WTC11 (cell line): Measurements from ENCODE around the gene PDIK1L. TPM values are rescaled to one million over a fixed set of nuclear protein-coding genes. Genes with fewer than 3 reads are reported as not detected.

Source experiments
- ATAC-seq: fragments of 200-7000 bp; cut with Tn5 transposase; 2 replicates; pipeline ENCODE4 v1.10.0; 2021; ENCODE audit warnings: mild to moderate bottlenecking, moderate library complexity
- CTCF ChIA-PET: fragments of 300-600 bp; sonication (Branson Sonifier 250); formaldehyde crosslinking; loops from one replicate; lab custom pipeline; 2021; ENCODE audit warnings: antibody characterized with exemption; lab: Charles Lee
- POLR2A ChIA-PET: fragments of 350-600 bp; sonication (Branson Sonifier 250); formaldehyde crosslinking; loops from one replicate; lab custom pipeline; 2021; ENCODE audit warnings: antibody characterized with exemption; lab: Charles Lee
- DNase-seq: peaks from one replicate; pipeline ENCODE4 v3.0.0; 2021; ENCODE audit warnings: low spot score
- H3K27ac Mint-ChIP-seq: 2 replicates; pipeline ENCODE4 v1.8.0; 2021; ENCODE audit warnings: mixed read lengths
- H3K27me3 Mint-ChIP-seq: 2 replicates; pipeline ENCODE4 v1.8.0; 2021; ENCODE audit warnings: low read depth, mild to moderate bottlenecking, moderate library complexity, mixed read lengths
- H3K36me3 Mint-ChIP-seq: 2 replicates; pipeline ENCODE4 v1.8.0; 2021; ENCODE audit warnings: mixed read lengths
- H3K4me1 Mint-ChIP-seq: 2 replicates; pipeline ENCODE4 v1.8.0; 2022; ENCODE audit warnings: mixed read lengths
- H3K4me3 Mint-ChIP-seq: 2 replicates; pipeline ENCODE4 v1.8.0; 2021; ENCODE audit warnings: mild to moderate bottlenecking, moderate library complexity, mixed read lengths
- H3K9me3 Mint-ChIP-seq: 2 replicates; pipeline ENCODE4 v1.8.0; 2021; ENCODE audit warnings: mixed read lengths
- AR ChIP-seq: fragments of 250-450 bp; sonication (Bioruptor Pico); IDR thresholded peaks from 2 replicates; pipeline ENCODE4 v1.9.0; 2021; ENCODE audit warnings: mild to moderate bottlenecking
- ARID4B ChIP-seq: sonication (generic); formaldehyde crosslinking; IDR thresholded peaks from 2 replicates; pipeline ENCODE4 v1.8.0; 2023; ENCODE audit warnings: missing genetic modification reagents, mild to moderate bottlenecking, borderline replicate concordance
- ATF1 ChIP-seq: sonication (generic); formaldehyde crosslinking; IDR thresholded peaks from 2 replicates; pipeline ENCODE4 v1.8.1; 2023; ENCODE audit warnings: mild to moderate bottlenecking, moderate library complexity, missing genetic modification reagents
- ATF2 ChIP-seq: sonication (generic); formaldehyde crosslinking; IDR thresholded peaks from 2 replicates; pipeline ENCODE4 v1.8.1; 2022; ENCODE audit warnings: low read depth, missing genetic modification reagents, borderline replicate concordance
- ATF6 ChIP-seq: sonication (generic); formaldehyde crosslinking; IDR thresholded peaks from 2 replicates; pipeline ENCODE4 v1.8.1; 2023; ENCODE audit warnings: mild to moderate bottlenecking, missing genetic modification reagents
- CBFB ChIP-seq: sonication (generic); formaldehyde crosslinking; IDR thresholded peaks from 2 replicates; pipeline ENCODE4 v1.8.1; 2022; ENCODE audit warnings: mild to moderate bottlenecking, low read depth, missing genetic modification reagents
- E2F4 ChIP-seq: sonication (generic); formaldehyde crosslinking; IDR thresholded peaks from 2 replicates; pipeline ENCODE4 v1.8.1; 2022; ENCODE audit warnings: low read depth, mild to moderate bottlenecking, moderate library complexity, missing genetic modification reagents, borderline replicate concordance
- FOXJ3 ChIP-seq: sonication (generic); formaldehyde crosslinking; IDR thresholded peaks from 2 replicates; pipeline ENCODE4 v1.9.0; 2021; ENCODE audit warnings: missing genetic modification reagents, mild to moderate bottlenecking, borderline replicate concordance
- FOXP4 ChIP-seq: sonication (generic); formaldehyde crosslinking; IDR thresholded peaks from 2 replicates; pipeline ENCODE4 v1.8.0; 2022; ENCODE audit warnings: mild to moderate bottlenecking, missing genetic modification reagents
- GABPB1 ChIP-seq: sonication (generic); formaldehyde crosslinking; IDR thresholded peaks from 2 replicates; pipeline ENCODE4 v1.8.1; 2023; ENCODE audit warnings: mild to moderate bottlenecking, missing genetic modification reagents
- TCF7 ChIP-seq: sonication (generic); formaldehyde crosslinking; IDR thresholded peaks from 2 replicates; pipeline ENCODE4 v1.8.0; 2022; ENCODE audit warnings: mild to moderate bottlenecking, low read depth, missing genetic modification reagents, moderate library complexity
- USF2 ChIP-seq: sonication (generic); formaldehyde crosslinking; IDR thresholded peaks from 2 replicates; pipeline ENCODE4 v1.8.1; 2023; ENCODE audit warnings: mild to moderate bottlenecking, missing genetic modification reagents, moderate library complexity
- ZMAT4 ChIP-seq: fragments of 250-450 bp; sonication (Bioruptor Pico); IDR thresholded peaks from 2 replicates; pipeline ENCODE4 v1.9.0; 2021; ENCODE audit warnings: mild to moderate bottlenecking
- ZNF219 ChIP-seq: sonication (generic); formaldehyde crosslinking; IDR thresholded peaks from 2 replicates; pipeline ENCODE4 v1.8.0; 2023; ENCODE audit warnings: missing genetic modification reagents, mild to moderate bottlenecking, borderline replicate concordance
- ZNF423 ChIP-seq: fragments of 250-450 bp; sonication (Bioruptor Pico); IDR thresholded peaks from 2 replicates; pipeline ENCODE4 v2.1.2; 2022; ENCODE audit warnings: mild to moderate bottlenecking, moderate library complexity
- ZNF671 ChIP-seq: fragments of 250-450 bp; sonication (Bioruptor Pico); IDR thresholded peaks from 2 replicates; pipeline ENCODE4 v1.8.0; 2021; ENCODE audit warnings: mild to moderate bottlenecking
- ZSCAN18 ChIP-seq: fragments of 250-450 bp; sonication (Bioruptor Pico); IDR thresholded peaks from 2 replicates; pipeline ENCODE4 v2.1.2; 2022; ENCODE audit warnings: mild to moderate bottlenecking, moderate library complexity
- total RNA-seq: library from RNA; stranded (reverse); gene quantifications from 3 replicates; pipeline ENCODE4 v1.2.3, GENCODE V29; 2021

The PDIK1L gene
- total RNA-seq, 1 experiment from 2014 or later: 5.5 TPM

- no peaks in the 10 kb centered on the region for H3K9me3 Mint-ChIP-seq
- ChIA-PET CTCF (interaction anchor here (0.6 to 4.0 kb wide), 56 partner anchors 9 to 1443 kb away, joined by 3 to 61 read pairs (median 5); partner anchors contain the start of genes CATSPER4, CEP85, FAM110D and PDIK1L), POLR2A (interaction anchor here (0.6 to 1.8 kb wide), 4 partner anchors 13 to 65 kb away, joined by 4 to 9 read pairs (median 6); partner anchors contain the start of genes CATSPER4 and CEP85)
- peaks cover 31% of the 10 kb centered on the region for H3K4me1 Mint-ChIP-seq
- peak; percentile 76 for ATAC-seq
- H3K4me3 Mint-ChIP-seq: peak within 1 kb of the TSS; percentile 85
- H3K36me3 Mint-ChIP-seq: no peaks in the 10 kb centered on the region
- H3K27ac Mint-ChIP-seq: peak within 1 kb of the TSS; percentile 65; the same call in 1 of the 2 replicates
- peaks cover 14% of the 10 kb centered on the region for H3K27me3 Mint-ChIP-seq
- peak; percentile 92 for DNase-seq
- TF ChIP-seq ATF2 (CRISPR knock-in tag): 0 out of 2 replicates have a peak, but pooled peaks have one; percentile 16
- peak; percentile 65; the same call in 1 of the 2 replicates for TF ChIP-seq USF2 (CRISPR knock-in tag)
- peak; percentile 86; the same call in 1 of the 2 replicates for TF ChIP-seq ARID4B (CRISPR knock-in tag)
- TF ChIP-seq E2F4 (CRISPR knock-in tag): no peak
- peak; percentile 88 for TF ChIP-seq ZNF423 (CRISPR knock-in tag)
- 0 out of 2 replicates have a peak, but pooled peaks have one; percentile 38 for TF ChIP-seq FOXP4 (CRISPR knock-in tag)
- TF ChIP-seq ZNF671 (CRISPR knock-in tag): no peak
- TF ChIP-seq TCF7 (CRISPR knock-in tag): no peak
- no peak for TF ChIP-seq ZNF219
- TF ChIP-seq CBFB: peak; percentile 62; the same call in 1 of the 2 replicates
- peak; percentile 86 for TF ChIP-seq GABPB1
- no peak for TF ChIP-seq ATF6 (CRISPR knock-in tag)
- no peak for TF ChIP-seq ZMAT4
- TF ChIP-seq AR: no peak
- 0 out of 2 replicates have a peak, but pooled peaks have one; percentile 69 for TF ChIP-seq ATF1 (CRISPR knock-in tag)
- no peak for TF ChIP-seq ZSCAN18
- TF ChIP-seq FOXJ3 (CRISPR knock-in tag): no peak
Measured at GRCh38 chr1:26169669-26170471, 58.2 kb downstream of the PDIK1L start, which contains the start of gene ZNF593. TSS of gene ZNF593 (plus strand) at chr1:26169908. CDS start at chr1:26169984, 76 bp downstream.
